GM18909 (cell line): Measurements from ENCODE around the gene DOP1B.
"Not testable (repeated sequence)": the region's sequence is repeated elsewhere in the genome, so short reads cannot be mapped to it uniquely, and the experiment has no call there.

Experiments used
- ATAC-seq: cut with Tn5 transposase; IDR thresholded peaks from one replicate; pipeline ENCODE4 v1.9.1; 2021; ENCODE audit warnings: mild to moderate bottlenecking; ENCODE audit not compliant: unreplicated experiment, poor library complexity

DOP1B gene, protein sequence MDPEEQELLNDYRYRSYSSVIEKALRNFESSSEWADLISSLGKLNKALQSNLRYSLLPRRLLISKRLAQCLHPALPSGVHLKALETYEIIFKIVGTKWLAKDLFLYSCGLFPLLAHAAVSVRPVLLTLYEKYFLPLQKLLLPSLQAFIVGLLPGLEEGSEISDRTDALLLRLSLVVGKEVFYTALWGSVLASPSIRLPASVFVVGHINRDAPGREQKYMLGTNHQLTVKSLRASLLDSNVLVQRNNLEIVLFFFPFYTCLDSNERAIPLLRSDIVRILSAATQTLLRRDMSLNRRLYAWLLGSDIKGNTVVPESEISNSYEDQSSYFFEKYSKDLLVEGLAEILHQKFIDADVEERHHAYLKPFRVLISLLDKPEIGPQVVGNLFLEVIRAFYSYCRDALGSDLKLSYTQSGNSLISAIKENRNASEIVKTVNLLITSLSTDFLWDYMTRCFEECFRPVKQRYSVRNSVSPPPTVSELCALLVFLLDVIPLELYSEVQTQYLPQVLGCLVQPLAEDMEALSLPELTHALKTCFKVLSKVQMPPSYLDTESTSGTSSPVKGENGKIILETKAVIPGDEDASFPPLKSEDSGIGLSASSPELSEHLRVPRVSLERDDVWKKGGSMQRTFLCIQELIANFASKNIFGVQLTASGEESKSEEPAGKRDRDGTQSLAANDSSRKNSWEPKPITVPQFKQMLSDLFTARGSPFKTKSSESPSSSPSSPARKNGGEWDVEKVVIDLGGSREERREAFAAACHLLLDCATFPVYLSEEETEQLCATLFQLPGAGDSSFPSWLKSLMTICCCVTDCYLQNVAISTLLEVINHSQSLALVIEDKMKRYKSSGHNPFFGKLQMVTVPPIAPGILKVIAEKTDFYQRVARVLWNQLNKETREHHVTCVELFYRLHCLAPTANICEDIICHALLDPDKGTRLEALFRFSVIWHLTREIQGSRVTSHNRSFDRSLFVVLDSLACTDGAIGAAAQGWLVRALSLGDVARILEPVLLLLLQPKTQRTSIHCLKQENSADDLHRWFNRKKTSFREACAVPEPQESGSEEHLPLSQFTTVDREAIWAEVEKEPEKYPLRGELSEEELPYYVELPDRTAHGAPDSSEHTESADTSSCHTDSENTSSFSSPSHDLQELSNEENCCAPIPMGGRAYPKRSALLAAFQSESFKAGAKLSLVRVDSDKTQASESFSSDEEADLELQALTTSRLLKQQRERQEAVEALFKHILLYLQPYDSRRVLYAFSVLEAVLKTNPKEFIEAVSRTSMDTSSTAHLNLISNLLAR (N-terminal part only)

DNA sequence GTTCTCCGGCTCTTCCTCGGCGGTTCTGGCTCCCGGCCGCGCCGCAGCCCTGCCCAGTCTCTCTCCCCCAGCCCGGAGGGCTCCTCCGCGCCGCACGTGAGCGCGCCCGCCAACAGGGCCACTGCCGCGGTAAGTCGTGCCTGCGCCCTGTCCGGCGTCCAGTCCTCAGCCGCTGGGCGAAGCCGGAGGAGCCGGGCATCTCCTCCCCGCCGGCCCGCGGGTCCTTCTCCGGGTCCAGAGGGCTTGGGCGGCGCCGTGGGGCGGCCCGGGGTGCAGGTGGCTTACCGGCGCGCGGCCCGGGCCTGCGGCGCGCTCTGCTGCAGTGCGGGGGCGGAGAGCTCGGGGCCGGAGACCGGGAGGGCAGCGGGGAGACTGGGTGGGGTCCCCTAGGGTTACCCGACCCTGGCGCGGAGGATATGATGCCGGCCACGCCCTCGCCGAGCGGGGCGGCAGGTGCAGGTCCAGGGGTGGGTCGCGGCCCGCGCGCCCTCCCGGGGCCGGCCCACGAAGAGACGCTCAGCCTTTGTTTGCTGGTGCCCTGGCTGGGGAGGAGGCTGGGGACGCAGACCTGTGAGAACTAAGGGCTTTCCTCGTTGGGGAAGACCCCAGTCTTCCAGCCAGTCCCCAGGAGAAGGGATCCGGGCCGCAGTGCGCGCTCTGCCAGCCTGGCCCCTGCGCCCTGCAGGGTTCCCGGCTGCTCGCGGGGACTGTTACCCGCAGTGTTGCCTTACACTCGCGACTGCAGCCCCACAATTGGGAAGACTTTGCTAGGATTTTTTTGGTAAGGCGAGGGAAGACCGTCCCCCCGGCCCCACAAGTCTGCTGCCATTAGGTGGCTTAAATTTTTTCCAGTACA lies at the start of gene DOP1B:
Gene DOP1B, plus strand, starts transcription at position 10 of the 856 bp plus-strand sequence. CDS start 7,910 bp downstream, outside the sequence.
- ATAC-seq: peak; percentile 26

DNA sequence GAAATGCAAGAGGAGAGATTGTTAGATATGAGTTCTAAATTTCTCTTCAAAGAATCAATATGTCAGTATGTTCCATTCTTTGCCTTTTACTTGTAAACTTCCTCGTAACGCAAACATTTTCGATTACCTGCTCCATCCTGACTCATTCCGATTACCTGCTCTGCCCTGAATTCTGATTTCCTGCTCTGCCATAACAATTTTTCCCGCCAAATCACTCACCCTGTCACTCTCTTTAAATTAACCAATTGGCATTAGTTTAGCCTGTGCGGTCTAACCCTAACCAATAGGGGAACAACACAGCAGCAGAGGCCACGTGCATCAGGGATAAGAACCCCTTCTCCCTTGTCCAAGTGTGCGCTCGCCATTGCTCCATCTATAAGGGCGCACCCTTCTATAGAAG lies 46.8 kb upstream of the DOP1B start:
- ATAC-seq: no peak

DNA sequence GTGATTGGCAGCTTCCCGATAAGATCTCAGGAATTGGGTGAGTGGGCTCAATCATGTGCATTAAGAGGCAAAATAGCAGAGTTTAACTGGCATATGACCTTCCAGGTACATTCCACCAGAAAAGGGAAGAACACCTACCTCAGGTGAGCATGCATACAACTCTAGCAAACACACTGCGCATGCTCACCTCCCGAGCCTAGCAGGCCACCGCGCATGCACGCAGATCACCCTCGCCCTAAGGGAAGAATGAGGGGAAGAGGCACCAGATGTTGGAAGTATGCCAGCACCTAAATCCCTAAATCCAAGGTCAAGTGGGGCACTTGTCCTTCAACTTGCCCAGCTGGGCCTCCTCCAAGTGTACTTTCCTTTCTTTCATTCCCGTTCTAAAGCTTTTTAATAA lies 45.4 kb upstream of the DOP1B start:
- no peak for ATAC-seq

DNA sequence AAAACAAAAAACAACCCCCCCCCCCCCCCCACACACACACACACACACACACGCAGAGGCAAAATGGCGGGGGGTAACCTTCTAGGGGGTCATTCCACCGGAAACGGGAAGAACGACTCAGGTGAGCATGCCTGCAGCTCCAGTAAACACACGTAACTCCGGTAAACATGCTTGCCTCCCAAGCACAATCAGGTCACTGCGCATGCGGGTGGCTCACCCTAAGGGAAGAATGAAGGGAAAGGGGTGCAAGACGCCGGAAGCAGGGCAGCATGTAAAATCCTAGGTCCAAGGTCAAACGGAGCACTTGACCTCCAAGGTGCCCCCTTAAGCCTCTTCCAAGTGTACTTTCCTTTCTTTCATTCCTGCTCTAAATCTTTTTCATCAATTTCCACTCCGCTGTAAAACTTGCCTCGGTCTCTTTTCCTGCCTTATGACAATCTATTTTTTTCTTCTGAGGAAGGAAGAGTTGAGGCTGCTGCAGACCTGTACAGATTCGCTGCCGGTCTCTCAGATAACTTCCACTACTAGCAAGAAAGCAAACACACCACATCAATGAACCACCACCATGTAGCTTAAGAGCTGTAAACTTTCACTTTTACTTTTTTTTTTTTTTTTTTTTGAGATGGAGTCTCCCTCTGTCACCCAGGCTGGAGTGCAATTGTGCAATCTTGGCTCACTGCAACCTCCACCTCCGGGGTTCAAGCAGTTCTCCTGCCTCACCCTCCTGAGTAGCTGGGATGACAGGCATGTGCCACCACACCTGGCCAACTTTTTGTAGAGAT lies 42.8 kb upstream of the DOP1B start:
- ATAC-seq: no peak

DNA sequence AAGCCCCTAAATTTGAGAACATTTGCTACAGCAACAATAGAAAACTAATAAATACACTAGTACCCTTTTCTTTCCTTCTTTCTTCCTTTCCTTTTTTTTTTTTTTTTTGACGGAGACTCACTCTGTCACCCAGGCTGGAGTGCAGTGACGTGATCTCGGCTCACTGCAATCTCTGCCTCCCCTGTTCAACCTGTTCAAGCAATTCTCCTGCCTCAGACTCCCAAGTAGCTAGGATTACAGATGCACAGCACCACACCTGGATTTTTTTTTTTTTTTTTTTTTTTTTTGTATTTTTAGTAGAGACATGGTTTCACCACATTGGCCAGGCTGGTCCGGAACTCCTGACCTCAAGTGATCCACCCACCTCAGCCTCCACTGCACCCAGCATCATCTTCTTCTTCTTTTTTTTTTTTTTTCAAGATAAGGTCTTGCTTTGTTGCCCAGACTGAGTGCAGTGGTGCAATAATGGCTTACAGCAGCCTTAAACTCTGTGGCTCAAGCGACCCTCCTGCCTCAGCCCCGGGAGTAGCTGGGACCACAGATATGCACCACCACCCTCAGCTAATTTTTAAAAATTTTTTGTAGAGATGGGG lies 41.4 kb upstream of the DOP1B start:
- ATAC-seq: no peak

DNA sequence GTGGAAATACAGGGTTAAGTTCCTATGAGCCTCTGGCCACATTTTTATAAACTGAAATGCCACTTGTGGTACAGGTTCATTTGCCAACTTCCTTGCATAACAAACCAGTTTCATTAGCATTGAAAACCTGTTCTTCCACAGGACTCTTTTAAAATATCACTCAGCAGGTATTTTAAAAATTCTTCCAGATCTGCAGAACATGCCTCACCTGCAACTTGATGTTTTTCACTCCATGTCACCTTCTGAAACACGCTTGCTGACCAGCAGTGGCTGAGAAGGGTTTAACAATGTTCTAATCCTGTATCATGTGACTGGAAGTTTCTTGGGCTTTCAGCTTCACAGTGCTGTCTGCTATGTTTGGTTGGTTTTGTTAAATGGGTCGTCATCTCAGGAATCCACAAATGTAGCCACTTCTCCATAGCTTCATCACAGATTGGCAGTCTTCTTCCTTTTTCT lies 39.3 kb upstream of the DOP1B start:
- no peak for ATAC-seq

DNA sequence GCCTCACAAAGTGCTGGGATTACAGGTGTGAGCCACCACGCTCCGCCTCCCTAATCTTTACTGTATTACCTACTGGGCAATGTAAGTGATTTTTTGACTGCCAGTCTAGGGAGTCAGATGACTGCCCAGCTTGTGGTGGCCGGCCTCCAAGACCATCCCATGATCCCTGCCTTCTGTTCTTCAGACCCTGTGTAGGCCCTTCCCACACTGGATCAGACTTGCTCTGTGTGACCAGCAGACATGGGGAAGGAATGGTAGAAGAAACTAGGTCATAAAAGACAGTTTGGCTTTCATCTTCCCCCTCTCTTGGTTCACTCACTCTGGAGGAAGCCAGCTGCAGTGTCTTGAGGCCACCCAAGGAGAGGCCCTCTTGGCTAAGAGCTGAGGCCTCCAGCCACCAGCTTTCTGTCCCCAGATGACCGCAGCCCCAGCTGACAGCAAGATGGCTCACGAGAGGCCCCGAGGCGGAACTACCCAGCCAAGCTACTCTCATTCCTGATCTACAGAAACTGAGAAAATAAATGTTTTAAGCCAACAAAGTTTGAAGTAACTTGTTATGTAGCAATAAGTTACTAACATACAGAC lies 36.2 kb upstream of the DOP1B start:
- ATAC-seq: no peak

DNA sequence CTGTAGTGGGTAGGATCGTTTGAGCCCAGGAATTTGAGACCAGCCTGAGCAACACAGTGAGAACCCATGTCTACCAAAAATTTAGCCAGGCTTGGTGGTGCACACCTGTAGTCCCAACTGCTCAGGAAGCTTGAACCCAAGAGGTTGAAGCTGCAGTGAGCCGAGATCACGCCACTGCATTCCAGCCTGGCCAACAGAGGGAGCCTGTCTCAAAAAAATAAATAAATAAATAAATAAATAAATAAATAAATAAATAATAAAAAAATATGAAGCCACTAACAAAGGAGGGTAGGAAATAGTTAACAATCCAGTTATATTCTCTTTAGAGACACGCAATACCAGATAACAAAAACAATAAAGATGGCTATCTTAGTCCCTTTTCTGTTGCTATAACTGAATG lies 33.6 kb upstream of the DOP1B start:
- ATAC-seq: no peak

DNA sequence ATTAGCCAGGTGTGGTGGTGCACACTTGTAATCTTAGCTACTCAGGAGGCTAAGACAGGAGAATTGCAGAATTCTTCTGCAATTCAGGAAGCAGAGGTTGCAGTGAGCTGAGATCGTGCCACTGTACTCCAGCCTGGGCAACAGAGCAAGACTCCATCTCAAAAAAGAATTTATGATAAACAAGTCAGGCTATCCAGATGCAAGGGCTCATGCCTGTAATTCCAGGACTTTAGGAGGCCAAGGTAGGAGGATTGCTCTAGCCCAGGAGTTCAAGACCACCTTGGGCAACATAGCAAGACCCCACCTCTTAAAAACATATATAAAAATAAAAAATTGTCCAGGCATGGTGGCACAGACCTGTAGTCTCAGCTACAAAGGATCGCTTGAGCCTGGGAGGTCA lies 32.2 kb upstream of the DOP1B start:
- no peak for ATAC-seq

DNA sequence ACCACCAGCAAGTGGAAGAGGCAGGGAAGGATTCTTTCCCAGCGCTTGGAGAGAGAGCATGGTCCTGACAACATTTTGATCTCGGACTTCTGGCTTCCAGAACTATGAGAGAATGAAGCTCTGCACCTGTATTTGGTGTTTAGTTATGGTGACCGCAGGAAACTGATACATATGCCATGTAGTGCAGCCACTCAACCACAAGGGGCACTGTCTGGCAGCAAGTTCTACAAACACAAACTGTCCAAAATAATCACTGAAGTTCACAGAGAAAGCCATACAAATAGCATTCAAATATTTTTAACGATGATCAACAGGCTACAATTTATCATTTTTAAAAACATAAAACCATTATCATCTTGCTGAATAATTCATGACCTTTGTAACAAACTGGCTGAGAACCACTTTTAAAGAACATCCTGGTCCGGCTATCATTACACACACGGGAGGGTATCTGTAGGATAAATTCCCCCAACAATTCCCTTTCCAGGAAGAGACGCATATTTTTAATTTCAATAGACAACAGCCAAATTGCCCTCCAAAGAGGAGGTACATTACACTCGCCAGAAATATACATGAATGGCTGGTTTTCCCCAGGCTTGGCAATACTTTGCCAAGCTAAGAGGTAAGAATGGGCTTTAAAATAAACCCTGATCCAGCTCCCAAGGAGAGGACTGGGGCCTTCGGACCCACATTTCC lies 31.0 kb upstream of the DOP1B start:
- ATAC-seq: no peak

DNA sequence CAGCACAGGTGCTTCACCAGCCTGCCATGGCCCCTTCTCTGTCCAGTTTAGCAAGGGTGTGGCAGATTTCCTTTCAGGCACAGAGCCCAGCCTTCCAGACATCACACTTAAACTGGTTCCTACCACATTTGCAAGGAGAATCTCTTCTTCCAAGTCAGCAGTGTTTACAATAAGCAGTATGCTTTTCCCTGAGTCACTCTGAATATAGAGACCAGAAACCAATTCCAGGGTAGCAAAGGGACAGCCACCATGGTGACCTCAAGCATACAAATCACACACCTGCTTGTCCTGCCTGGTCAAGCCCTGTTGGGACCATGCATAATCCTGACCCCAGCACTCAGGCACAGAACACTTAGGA lies 30.4 kb upstream of the DOP1B start:
- ATAC-seq: no peak

DNA sequence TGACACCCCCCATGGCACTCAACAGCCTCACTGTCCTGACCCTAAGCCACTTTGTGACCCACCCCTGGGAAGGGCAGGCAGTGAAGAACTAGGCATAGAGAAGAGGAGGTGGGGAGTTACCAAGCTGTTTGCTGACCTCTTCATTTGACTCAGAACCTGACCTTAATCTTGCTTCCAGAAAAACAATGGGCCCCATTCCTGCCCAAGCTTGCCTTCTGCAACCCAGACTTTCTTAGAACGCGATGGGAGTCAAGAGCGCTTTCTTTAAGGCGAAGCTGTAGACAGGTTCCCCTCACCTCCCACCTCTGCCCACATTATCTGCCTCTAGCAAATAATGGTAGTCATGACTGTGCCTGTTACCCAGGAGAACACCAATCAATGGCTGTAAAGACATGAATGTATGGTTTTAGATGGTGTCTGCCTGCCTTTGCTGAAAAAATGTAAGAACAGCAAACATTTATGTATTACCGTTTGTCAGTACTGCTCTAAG lies 30.0 kb upstream of the DOP1B start:
- no peak for ATAC-seq

DNA sequence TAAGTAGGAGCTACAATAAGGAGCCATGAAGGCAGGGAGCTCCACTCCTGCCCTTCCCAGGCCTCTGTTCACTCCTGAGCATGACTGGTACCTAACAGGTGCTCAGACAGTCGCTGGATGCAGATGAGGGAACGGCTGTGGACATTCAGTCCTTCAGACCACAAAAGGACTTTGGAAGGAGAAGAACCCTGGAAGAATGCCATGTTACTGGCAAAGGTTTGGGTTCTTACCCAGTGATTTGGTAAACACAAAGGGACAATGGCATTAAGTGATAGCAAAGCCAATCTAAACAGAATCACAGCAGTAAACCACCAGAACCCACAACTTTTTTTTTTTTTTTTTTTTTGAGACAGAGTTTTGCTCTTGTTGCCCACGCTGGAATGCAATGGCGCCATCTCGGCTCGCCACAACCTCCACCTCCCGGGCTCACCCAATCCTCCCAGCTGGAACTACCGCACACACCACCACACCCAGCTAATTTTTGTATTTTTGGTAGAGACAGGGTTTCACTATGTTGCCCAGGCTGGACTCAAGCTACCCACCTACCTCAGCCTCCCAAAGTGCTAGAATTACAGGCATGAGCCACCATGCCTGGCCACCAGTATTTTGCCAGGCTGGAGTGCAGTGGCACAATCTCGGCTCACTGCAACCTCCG lies 29.2 kb upstream of the DOP1B start:
- no peak for ATAC-seq

DNA sequence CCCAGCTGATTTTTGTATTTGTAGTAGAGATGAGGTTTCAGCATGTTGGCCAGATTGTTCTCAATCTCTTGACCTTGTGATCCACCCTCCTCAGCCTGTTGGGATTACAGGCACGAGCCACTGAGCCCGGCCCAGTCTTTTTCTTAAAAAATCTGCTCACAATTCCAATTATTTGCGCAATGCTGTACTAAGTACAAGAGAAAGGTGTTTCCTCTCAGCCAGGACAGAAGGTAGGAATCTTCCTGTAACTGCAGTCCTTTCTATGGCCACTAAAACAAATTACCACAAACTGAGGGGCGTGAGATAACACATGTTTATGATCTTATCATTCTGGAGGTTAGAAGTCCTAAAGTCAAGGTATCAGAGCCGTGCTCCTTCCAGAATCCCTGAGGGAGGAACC lies 28.6 kb upstream of the DOP1B start:
- no peak for ATAC-seq

DNA sequence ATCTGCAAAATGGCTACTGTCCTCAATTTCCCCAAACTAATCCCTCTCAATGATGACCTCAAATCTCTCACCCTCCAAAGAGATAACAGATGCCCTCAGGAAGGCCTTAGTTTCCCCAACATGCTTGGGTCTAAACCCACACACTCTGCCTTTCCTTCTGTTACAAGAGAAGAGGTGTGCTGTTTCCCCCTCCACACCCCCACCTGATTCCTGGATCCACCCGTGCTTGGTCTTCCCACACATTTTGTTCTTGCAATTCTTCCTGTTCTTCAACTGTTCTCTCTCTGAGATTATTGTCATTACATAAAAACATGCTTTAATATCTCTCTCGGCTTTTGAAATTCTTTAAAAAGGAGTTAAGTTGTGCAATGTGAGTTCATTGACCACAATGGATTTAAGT lies 27.4 kb upstream of the DOP1B start:
- ATAC-seq: no peak

DNA sequence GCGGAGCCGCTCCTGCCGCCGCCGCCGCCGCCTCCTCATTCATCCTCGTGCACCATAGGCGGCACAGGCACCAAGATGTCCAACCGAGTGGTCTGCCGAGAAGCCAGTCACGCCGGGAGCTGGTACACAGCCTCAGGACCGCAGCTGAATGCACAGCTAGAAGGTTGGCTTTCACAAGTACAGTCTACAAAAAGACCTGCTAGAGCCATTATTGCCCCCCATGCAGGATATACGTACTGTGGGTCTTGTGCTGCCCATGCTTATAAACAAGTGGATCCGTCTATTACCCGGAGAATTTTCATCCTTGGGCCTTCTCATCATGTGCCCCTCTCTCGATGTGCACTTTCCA lies 26.2 kb upstream of the DOP1B start:
- ATAC-seq: not testable (repeated sequence)

DNA sequence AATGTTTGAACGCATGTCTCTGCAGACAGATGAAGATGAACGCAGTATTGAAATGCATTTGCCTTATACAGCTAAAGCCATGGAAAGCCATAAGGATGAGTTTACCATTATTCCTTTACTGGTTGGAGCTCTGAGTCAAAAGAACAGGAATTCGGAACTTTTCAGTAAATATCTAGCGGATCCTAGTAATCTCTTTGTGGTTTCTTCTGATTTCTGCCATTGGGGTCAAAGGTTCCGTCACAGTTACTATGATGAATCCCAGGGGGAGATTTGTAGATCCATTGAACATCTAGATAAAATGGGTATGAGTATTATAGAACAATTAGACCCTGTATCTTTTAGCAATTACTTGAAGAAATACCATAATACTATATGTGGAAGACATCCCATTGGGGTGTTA lies 25.8 kb upstream of the DOP1B start:
- ATAC-seq: not testable (repeated sequence)
